GM18517 (cell line): ENCODE data around the gene ANKRD53.

Experiments
- ATAC-seq: cut with Tn5 transposase; IDR thresholded peaks from one replicate; pipeline ENCODE4 v1.9.1; 2021; ENCODE audit warnings: mild to moderate bottlenecking, moderate library complexity; ENCODE audit not compliant: unreplicated experiment

Gene ANKRD53

DNA sequence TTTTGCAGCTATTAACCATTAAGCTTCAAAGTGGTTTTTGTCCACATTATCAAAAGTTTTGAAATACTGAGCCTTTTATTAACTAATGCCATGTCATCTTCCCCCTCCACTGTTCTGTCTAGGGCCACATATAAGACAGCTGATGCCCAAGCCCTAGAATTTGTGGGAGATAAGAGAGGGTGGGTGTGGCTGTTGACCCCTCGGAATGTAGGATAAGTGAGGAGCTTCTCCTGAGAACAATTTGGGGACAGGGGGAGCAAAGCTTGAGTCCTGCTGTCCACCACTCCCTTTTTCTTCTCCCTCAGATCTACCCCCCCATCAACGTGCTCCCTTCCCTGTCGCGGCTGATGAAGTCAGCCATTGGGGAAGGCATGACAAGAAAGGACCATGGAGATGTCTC, 14.3 kb upstream of the ANKRD53 start:
- ATAC-seq = no peak

DNA sequence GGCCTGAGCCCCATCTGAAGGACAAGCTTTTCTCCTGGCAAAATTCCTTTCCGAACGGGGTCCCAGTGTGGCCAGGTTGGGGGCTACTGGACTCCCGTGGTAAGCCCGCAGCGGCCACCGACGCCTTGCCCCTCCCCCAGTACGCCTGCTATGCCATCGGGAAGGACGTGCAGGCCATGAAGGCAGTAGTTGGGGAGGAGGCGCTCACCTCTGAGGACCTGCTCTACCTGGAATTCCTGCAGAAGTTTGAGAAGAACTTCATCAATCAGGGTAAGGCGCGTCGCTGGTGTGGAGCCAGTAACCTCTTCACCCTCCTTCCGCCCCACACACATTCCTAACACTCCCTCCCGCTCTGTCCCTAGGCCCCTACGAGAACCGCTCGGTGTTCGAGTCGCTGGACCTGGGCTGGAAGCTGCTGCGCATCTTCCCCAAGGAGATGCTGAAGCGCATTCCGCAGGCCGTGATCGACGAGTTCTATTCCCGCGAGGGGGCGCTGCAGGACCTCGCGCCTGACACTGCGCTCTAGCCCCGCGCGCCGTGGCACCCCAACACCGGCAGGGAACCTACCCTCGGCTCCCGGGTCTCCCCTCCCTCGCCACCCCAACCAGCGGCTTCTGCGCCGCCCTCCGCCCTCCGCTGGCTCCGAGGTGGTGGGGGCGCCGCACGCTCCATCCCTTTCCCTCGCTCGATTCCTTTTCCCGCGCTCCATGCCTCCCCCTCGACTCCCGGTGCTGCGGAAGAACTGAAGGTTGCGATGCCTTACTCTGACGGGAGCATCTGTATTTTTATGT, 13.6 kb upstream of the ANKRD53 start:
- peak; percentile 70 for ATAC-seq

DNA sequence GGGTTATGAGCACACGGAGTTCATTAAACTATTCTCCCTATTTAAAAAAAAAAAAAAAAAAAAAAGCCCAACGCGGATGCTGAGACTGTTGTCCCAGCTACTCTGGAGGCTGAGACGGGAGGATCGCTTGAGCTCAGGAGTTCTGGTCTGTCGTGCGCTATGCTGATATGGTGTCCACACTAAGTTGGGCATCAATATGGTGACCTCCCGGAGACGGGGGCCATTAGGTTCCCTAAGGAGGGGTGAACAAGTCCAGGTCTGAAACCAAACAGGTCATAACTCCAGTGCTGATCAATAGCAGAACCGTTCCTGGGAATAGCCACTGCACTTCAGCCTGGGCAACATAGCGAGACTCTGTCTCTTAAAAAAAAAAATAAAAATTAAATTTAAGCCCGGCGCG, 12.9 kb upstream of the ANKRD53 start:
- ATAC-seq = no peak

DNA sequence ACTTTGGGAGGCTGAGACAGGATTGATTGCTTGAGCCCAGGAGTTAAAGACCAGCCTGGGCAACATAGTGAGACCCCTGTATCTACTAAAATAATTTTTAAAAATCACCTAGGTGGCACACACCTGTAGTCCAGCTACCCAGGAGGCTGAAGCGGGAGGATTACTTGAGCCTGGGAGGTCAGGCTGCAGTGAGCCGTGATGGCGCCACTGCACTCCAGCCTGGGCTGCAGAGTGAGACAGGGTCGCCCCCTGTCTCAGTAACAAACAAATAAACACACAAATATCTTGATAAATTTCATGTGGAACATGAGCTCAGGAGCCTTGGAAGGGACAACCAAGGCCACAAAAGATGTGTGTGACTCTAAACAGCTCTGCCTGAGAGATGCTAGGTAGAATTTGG, 11.7 kb upstream of the ANKRD53 start:
- no peak for ATAC-seq

DNA sequence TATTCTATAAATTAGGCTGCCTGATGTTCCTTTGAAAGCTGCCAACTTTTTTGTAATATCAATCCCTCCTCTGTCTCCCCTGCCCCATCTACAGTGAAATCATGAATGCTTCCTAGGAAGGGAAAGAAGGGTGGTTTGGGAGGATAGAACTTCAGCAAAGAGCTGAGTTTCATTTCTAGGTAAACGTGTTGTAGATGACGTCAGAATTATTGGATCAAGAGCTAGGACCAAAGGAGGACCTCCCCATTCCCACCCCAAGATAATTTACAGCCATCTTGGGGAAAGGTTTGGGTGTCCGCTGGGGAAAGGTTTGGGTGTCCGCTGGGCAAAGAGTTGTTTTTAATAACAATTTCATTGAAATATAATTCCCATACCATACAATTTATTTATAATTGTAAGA, 11.2 kb upstream of the ANKRD53 start:
- no peak for ATAC-seq

DNA sequence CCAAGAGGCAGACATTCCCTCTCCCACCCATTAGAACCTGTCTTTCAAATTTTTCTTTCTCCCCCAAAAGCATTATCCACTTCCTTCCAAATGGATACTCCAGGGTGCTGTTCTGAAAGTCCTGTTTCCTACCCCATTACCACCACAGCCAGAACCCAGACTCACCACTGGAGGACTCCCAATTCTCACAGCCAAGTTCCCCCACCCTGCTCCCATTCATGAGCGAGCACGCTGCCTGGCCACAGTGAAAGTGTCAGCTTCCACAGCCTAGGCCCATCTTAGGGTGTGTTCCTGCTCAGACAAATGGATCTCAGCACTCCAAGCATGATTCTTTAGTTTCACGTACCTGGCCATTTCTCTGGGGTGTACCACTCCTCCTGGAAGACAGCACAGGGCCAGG, 3.8 kb upstream of the ANKRD53 start:
- no peak for ATAC-seq

DNA sequence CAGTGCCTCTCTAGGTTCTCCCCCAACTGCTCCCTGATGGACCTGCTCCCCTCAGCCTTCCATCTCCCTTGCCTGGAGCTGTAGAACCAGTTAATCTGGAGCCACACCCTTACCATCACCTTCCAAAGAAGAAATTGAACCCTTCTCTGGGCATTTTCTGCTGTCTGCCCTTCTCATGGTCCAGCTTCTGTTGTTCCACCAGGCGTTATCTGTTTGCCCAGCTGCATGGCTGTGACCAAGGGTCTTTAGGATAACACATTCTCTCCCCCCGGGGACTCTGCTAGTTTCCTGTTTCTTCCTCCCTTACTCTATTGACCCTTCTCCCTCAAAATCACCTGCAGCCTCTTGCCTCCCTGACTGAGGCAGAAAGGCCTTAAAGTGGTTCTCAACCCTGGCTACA, 3.2 kb upstream of the ANKRD53 start:
- no peak for ATAC-seq

DNA sequence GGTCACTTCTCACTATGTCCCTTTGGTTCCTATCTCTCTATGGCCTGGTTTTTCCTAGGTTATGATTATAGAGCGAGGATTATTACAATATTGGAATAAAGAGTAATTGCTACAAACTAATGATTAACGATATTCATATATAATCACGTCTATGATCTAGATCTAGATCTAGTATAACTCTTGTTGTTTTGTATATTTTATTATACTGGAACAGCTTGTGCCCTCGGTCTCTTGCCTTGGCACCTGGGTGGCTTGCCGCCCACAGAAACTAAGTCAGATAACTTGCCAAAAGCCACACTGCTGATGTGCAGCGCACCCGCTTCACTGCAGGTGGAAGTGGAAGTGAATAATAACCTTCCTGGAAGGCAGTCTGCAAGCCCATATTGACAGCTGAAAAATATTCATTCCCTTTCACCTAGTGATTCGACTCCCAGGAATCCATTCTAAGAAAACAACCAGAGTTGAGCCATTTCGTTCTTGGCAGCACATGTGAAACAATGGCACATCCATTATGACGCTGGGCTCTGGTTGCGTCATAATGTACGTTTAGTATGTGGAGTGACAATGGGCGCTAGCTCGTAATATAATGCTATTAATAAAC, 725 bp upstream of the ANKRD53 start:
- no peak for ATAC-seq

DNA sequence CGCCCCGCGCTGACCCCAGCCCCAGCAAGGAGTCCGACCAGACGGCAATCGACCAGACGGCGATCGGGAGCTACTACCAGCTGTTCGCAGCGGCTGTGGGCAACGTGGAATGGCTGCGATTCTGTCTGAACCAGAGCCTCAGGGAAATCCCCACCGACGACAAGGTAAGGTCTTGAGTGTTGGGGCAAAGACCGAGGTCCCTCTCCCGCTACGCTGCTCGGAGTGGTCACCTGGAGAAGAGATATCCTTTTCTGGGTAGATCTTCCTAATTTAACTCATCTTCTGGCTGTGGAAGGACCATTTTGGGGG, 704 bp downstream of the ANKRD53 start:
- ATAC-seq = no peak

DNA sequence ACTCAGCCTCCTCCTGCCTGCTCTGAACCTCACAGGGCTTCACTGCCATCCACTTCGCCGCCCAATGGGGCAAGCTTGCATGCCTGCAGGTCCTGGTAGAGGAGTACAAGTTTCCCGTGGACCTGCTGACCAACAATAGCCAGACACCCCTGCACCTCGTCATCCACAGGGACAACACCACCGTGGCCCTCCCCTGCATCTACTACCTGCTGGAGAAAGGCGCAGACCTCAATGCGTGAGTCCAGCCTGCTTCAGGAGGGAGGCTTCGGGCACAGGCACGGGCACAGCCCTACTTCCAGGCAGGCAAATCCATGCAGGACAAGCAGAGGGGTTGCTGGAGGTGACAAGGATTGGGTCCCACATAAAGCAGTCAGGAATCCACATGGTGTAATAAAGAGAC, 1.2 kb downstream of the ANKRD53 start:
- no peak for ATAC-seq

DNA sequence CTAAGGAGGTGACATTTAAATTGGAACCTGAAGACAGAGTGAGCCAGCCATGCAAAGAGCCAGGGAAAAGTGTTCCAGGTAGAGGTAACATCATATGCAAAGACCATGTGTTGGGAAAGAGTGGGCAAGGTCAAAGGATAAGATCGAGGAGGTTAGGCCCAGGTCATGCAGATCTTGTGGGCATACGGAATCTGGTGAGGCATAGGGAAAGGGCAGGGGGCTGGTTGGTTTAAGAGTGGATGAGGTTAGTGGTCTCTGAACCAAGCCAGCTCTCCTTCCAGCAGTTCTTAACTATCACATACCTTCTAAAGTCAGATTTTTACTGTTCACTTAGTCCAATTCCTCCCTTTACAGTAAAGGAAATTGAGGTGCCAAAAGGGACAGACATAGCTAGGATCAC, 3.0 kb downstream of the ANKRD53 start:
- no peak for ATAC-seq

DNA sequence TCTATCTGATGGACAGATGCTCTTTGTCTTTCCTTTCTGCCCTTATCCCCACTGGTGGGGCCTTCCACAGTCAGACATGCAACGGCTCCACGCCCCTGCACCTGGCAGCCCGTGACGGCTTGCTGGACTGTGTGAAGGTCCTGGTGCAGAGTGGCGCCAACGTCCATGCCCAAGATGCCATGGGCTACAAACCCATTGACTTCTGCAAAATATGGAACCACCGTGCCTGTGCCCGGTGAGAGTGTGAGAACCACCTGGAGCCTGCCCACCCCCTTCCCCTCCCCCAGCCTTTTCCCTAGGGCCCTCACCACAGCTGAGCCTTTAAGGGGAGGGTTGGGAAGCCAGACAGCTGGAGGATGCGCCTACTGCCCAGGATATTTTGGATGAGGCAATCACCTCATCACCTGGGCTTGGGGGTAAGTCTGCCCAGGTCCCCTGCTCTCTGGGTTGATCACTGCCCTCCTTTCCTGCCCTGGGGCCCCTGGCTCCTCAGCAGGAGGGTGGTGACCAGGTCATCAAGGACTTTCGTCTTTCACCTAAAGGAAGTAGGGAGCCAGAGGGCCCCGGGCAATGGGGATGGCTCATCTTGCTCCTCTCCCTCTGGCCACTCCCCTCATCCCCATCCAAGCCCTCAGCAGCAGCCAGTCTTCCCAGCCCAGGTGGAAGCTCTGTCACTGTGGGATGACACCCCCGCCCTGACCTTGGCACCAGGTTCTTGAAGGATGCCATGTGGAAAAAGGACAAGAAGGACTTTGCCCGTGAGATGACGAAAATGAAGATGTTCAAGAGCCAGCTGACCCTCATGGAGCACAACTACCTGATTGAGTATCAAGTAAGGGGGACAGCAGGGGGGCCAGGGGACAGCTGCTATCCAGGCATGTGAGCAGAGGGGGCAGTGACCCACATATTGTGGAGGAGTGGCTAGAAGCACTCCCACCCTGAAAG, 3.7 kb downstream of the ANKRD53 start:
- no peak for ATAC-seq

DNA sequence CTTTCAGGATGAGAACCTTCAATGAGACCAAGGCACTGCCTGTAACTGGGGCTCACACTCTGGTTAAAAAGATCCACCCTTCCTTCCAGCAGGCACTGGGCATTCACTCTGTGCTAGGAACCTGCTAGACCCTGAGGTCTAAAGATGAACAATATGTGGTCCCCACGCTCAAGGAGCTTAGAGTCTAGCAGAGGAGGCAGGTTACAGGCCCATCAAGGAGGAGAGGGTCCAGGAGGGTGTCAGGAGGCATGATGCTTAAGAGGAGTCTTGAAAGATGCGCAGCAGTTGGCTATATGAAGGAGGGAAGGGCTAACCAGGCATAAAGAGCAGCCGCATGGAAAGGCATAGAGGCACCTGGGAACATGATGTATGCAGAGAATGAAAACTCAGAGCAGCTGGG, 4.5 kb downstream of the ANKRD53 start:
- no peak for ATAC-seq

DNA sequence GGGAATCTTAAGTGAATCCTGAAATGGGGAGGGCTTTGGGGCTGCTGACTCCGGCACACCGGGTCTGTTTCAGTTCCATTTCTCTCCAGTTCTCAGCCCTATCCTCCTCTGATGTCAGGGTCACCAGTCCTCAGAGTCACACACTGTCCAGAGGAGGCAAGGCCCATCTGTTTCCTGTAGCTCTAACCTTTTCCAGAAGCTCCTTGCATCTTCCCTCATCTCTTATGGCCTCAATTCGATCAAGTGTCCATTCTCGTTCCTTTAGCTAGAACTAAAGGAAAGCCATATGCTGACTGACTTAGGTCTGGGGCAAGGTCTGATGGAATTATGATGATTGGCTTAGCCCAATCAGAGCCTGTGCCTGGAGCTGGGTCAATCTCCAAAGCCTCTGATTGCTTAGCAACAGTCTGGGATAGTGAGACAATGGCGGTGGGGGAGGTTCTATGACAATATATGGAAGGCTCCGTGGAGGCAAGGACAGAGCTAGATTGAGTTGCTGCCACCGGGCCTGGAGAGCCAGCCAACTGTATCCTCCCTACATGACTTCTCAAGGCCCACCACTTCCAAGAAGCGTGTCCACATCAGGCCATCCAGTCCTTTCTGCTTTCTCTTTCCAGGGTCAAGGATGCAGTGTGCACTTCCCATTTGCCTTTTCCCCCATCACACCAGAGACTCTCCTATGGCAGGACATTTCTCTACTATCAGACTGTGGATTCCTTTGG, 5.2 kb downstream of the ANKRD53 start:
- no peak for ATAC-seq

DNA sequence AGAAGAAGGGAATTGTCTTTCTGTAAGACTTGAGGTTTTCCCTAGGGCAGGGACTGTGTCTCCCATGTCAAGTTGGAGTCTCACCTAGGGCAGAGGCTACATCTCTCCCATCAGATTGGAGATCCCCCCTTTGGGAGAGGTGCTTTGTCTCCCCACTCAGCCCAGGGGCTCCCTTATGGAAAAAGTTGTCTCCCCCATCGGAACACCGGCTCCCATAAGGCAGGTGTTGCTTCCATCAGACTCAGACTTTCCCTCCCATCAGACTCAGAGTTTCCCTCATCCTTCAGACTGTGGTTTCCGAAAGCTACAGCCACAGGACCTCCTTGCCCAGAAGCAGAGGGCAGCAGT, 5.8 kb downstream of the ANKRD53 start:
- no peak for ATAC-seq

DNA sequence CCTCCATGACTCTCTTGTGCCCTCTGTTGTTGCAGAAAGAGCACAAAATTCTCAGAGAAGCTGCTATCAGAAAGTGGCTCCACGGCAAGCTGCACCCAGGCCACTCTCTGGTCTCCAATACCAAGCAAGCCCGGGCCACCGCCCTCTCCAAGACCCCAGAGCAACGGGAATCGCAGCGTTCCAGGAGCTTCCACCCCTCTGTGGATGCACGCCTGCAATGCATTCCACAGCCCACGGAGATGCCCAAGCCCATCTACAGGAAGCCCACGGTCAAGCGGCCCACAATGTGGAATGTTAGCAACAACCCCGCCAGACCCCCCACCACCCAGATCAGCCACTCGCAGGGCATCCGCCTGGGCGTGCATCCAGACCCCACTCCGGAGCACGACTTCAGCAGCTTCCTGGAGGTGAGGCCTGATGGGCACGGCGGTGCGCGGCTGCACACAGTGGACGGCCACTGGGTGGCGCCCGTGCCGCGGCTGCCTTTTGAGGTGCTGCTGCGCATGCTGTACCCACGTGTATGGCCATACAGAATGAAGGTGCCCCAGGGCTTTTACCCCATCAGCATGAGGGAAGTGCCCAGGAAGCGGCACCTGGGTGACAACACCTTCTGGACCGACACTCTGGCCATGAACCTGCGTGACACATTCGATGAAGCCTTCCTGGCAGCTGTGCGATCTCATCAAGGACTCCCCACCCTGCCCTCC, 6.3 kb downstream of the ANKRD53 start:
- ATAC-seq = peak; percentile 78

DNA sequence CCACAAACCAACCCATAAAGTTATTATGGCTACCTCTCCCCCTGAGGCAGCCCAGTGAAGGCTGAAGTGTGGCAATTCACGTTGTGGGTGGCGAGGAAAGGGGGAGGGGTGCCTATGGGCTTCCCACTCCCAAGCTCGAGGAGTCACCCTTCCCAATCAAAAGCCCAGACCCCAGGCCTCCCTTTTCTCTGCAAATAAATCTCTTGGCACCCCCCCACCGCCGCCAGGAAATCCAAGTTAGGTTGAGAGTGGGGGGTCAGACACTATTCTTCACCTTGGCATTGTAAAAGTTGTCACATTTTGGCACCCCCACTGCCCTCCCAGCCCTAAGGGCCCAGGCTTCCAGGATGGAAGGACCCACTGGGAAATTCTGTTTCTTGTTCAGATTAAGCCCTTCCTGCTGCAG, 6.9 kb downstream of the ANKRD53 start:
- no peak for ATAC-seq

DNA sequence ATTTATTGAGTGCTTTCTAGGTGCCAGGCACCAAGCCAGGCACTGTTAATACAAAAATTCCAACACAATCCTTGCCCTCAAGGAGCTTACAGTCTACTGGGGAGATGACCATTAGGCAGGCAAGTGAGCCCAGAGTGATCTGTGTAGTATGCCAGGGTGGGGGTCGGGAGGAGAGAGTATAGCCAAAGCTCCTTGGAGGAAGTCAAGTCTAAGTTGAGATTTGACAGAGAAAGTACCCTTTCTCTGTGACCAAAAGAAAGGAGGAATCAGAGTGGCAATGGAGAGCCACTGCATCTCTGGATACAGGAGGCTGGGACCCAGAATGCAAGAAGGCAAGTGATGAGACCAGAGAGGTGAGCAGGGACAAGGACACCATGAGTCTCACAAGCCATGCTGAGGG, 7.5 kb downstream of the ANKRD53 start:
- no peak for ATAC-seq

DNA sequence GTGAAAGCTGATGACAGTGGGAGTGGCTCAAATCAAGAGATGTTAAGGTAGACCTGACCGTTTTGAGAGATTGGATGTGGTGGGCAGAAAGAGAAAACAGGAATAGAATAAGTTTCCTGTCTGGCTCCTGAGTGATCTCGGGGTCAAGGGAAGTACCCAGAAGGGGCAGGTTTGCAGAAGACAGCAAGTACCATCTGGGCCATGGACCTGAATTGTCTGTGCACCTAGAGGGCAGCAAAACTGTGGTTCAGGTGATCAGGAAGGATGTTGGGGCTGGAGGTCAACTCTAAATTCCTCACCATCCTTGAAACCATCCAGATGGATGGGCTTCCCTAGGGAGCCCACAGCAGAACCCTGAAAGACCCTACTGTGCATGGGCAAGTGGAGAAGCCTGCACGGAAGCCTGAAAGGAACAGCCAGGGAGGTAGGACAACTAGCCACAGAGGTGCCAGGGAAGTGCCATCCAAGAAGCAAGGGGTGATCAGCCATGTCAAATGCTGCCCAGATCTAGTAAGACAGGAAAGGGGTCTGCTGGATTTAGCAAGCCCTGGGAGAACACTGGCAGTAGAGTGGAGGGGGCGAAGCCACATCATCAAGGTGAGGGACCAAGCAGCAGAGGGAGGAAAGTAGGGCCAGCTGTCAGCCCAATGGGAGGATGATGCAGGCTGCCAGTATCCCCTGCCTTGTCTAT, 8.2 kb downstream of the ANKRD53 start:
- ATAC-seq = no peak

DNA sequence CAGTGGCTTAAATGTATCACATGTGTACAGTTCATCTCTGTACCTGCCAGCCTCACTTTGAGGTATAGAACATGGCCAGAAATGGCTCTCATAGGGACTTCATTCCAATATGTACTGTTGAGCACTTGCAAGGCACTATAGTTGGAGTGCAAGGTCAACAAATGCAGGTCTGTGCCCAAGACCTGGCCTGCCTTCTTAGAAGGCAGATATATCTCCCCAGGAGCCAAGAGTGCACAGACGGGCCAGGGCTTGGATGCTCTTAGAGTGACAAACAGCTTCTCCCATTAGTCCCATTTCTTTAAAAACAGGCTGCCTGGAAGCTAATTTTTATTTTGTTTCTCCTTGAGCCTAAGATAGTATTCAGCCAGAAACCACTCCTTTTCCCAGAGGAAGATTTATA, 9.0 kb downstream of the ANKRD53 start:
- no peak for ATAC-seq
